H1 (cell line): ENCODE results near the gene DNAL4. TPM values are rescaled to one million over a fixed set of nuclear protein-coding genes. Genes with fewer than 3 reads are reported as not detected.
A peak's percentile ranks its signal among the peaks of the same experiment; 100 is the strongest.

Experiments used
- CHD1 ChIP-seq: IDR thresholded peaks from 2 replicates; pipeline ENCODE4 v1.6.1; 2012; ENCODE audit warnings: low read depth, low read length, improper control_type of control experiment
- CHD7 ChIP-seq: fragments of 300-600 bp; sonication (generic); IDR thresholded peaks from 2 replicates; pipeline ENCODE4 v1.7.1; 2012; ENCODE audit warnings: low read length, moderate library complexity, mild to moderate bottlenecking, inconsistent platforms; ENCODE audit not compliant: insufficient replicate concordance
- CTCF ChIP-seq, 3 experiments: IDR thresholded peaks; 1 replicate in 2 of 3; 2 replicates in 1 of 3; pipeline versions ENCODE4 v1.5.1 to v1.6.1; 2011; ENCODE audit warnings: low read length in 3 of 3, mild to moderate bottlenecking in 3 of 3, inconsistent platforms in 2 of 3, low read depth in 1 of 3, moderate library complexity in 1 of 3; ENCODE audit not compliant: insufficient read depth in 1 of 3; ENCODE audit errors: control extremely low read depth in 1 of 3
- PHF8 ChIP-seq: fragments of 200-600 bp; sonication (generic); conservative IDR thresholded peaks from 2 replicates; pipeline ENCODE4 v1.7.1; 2012; ENCODE audit warnings: low read depth, mild to moderate bottlenecking, inconsistent platforms, low read length, moderate library complexity
- POLR2A ChIP-seq, 2 experiments: IDR thresholded peaks; 1 replicate in 1 of 2; 2 replicates in 1 of 2; pipeline ENCODE4 v1.6.1; 2011; ENCODE audit warnings: low read depth in 2 of 2, low read length in 2 of 2, mild to moderate bottlenecking in 2 of 2; ENCODE audit errors: control extremely low read depth in 1 of 2
- SIX5 ChIP-seq: IDR thresholded peaks from 2 replicates; pipeline ENCODE4 v1.6.1; 2011; ENCODE audit warnings: mild to moderate bottlenecking, low read depth, low read length
- TAF7 ChIP-seq: optimal IDR thresholded peaks from 2 replicates; pipeline ENCODE3; 2011; ENCODE audit warnings: low read depth, mild to moderate bottlenecking, inconsistent platforms, low read length, moderate library complexity, borderline replicate concordance
- TCF12 ChIP-seq: IDR thresholded peaks from 2 replicates; pipeline ENCODE4 v1.6.1; 2011; ENCODE audit warnings: low read depth, mild to moderate bottlenecking, low read length
- YY1 ChIP-seq: IDR thresholded peaks from 2 replicates; pipeline ENCODE4 v1.6.1; 2011; ENCODE audit warnings: low read depth, mild to moderate bottlenecking, low read length
- polyA plus RNA-seq, 7 experiments: library from polyadenylated mRNA; depleted of rRNA in 3 of 7; stranded (reverse) in 5 of 7; unstranded in 2 of 7; fragments of >200 nt in 5 of 7; fragments of 200-250 nt in 2 of 7; gene quantifications; 1 replicate in 5 of 7; 2 replicates in 1 of 7; 4 replicates in 1 of 7; pipeline versions ENCODE4 v1.2.1 to v1.2.3, GENCODE V29; 2011 to 2013; ENCODE audit warnings: missing spikeins in 2 of 7, mixed read lengths in 2 of 7
- total RNA-seq: library from RNA; stranded (reverse); fragmentation: NEBNext Ultra II Directional; extraction: Animal tissue kit (Norgen Biotek cat#: 25700); gene quantifications from 2 replicates; pipeline ENCODE4 v1.2.1, GENCODE V29; 2021

Gene DNAL4
- total and polyA plus RNA-seq, 2 of the 8 experiments (the other 6 are each of a cell fraction or from before 2014, with no cell fraction given): 8.8 to 14.0 TPM

- no peak for TF ChIP-seq CHD7
- TF ChIP-seq SIX5: no peak
- TF ChIP-seq CTCF (IDR thresholded peaks at IDR 0.05; ENCODE audit: control extremely low read depth in 1 of 3, insufficient read depth in 1 of 3, low read depth in 1 of 3, low read length in 3 of 3): peak in 2 of 3 experiments; percentile 31 to 36; a peak in 3 of 4 replicates
- no peak for TF ChIP-seq TAF7
- TF ChIP-seq YY1: peak; percentile 27; the same call in 1 of the 2 replicates
- TF ChIP-seq CHD1: no peak
- peak in 1 of 2 experiments; percentile 0; a peak in 1 of 3 replicates for TF ChIP-seq POLR2A (IDR thresholded peaks at IDR 0.05; ENCODE audit: control extremely low read depth in 1 of 2, low read depth in 2 of 2, low read length in 2 of 2)
- peak; percentile 37; the same call in 1 of the 2 replicates for TF ChIP-seq PHF8
- TF ChIP-seq TCF12: no peak
Measured at GRCh38 chr22:38843201-38843656, 49.3 kb upstream of the DNAL4 start (continued).
